GM18520 (cell line): ENCODE results near the gene CAMKK1.

Source experiments
- ATAC-seq: cut with Tn5 transposase; IDR thresholded peaks from one replicate; pipeline ENCODE4 v1.9.1; 2021; ENCODE audit not compliant: unreplicated experiment

The CAMKK1 gene

GRCh38 chr17:3897731-3898130 lies 4.9 kb upstream of the CAMKK1 start:
- no peak for ATAC-seq

- ATAC-seq, result no peak
These were observed 4.0 kb upstream of the CAMKK1 start for GRCh38 chr17:3896968-3897235.

- ATAC-seq, result no peak
These were observed 3.5 kb upstream of the CAMKK1 start for GRCh38 chr17:3896108-3896967.

GRCh38 chr17:3895354-3895753 lies 2.5 kb upstream of the CAMKK1 start:
- ATAC-seq, result no peak

GRCh38 chr17:3894911-3895343 lies 2.1 kb upstream of the CAMKK1 start:
- no peak for ATAC-seq

GRCh38 chr17:3894188-3894587 lies 1.3 kb upstream of the CAMKK1 start:
- no peak for ATAC-seq

- ATAC-seq, result no peak
These were observed 865 bp upstream of the CAMKK1 start for GRCh38 chr17:3893720-3894116.

GRCh38 chr17:3892095-3892998 lies 506 bp downstream of the CAMKK1 start:
- ATAC-seq, result peak; percentile 7

- ATAC-seq, result no peak
These were observed 1.2 kb downstream of the CAMKK1 start for GRCh38 chr17:3891626-3892094.

- no peak for ATAC-seq
These were observed 2.0 kb downstream of the CAMKK1 start for GRCh38 chr17:3890878-3891219.

- no peak for ATAC-seq
These were observed 2.6 kb downstream of the CAMKK1 start for GRCh38 chr17:3890082-3890877.

GRCh38 chr17:3889325-3890012 lies 3.4 kb downstream of the CAMKK1 start:
- no peak for ATAC-seq

- ATAC-seq, result no peak
These were observed 4.3 kb downstream of the CAMKK1 start for GRCh38 chr17:3888343-3889171.

GRCh38 chr17:3887804-3888203 lies 5.0 kb downstream of the CAMKK1 start:
- ATAC-seq, result no peak

- no peak for ATAC-seq
These were observed 5.5 kb downstream of the CAMKK1 start for GRCh38 chr17:3887394-3887793.

GRCh38 chr17:3886776-3887175 lies 6.1 kb downstream of the CAMKK1 start:
- no peak for ATAC-seq

GRCh38 chr17:3885970-3886369 lies 6.9 kb downstream of the CAMKK1 start:
- no peak for ATAC-seq

- no peak for ATAC-seq
These were observed 7.6 kb downstream of the CAMKK1 start for GRCh38 chr17:3885271-3885670.

GRCh38 chr17:3884188-3884587 lies 8.7 kb downstream of the CAMKK1 start:
- no peak for ATAC-seq

GRCh38 chr17:3882276-3882675 lies 10.6 kb downstream of the CAMKK1 start:
- ATAC-seq, result no peak
